ENCODE measurements around the gene AUTS2.

- TF ChIP-seq SP1 (IDR thresholded peaks at IDR 0.05) (no peak), ZNF384 (IDR thresholded peaks at IDR 0.05) (no peak), CTBP1 (IDR thresholded peaks at IDR 0.05; ENCODE audit: borderline replicate concordance) (no peak), TARDBP (IDR thresholded peaks at IDR 0.05) (no peak), ELF4 (IDR thresholded peaks at IDR 0.05) (no peak), SUZ12 (IDR thresholded peaks at IDR 0.05) (no peak), NFRKB (IDR thresholded peaks at IDR 0.05) (no peak), FOXK2 (IDR thresholded peaks at IDR 0.05) (no peak)
Observed at GRCh38 chr7:70810558-70811139, 1212.4 kb downstream of the AUTS2 start.
